Loucy (cell line): ENCODE data around the gene SAA4.

Experiments used
- CTCF ChIP-seq: fragments of 200-600 bp; sonication (generic); conservative IDR thresholded peaks from 2 replicates; pipeline ENCODE4 v1.5.1; 2014; ENCODE audit warnings: mild to moderate bottlenecking, antibody characterized with exemption, low read length
- EZH2phosphoT487 ChIP-seq: fragments of 200-600 bp; IDR thresholded peaks from 2 replicates; pipeline ENCODE4 v1.6.1; 2018; ENCODE audit warnings: antibody characterized with exemption, mild to moderate bottlenecking, moderate library complexity, borderline replicate concordance

- TF ChIP-seq CTCF (no peak), EZH2phosphoT487 (no peak)
Measured at GRCh38 chr11:18282626-18283025, 46.0 kb upstream of the SAA4 start.
